ENCODE data around the gene VPS13D. TPM values are rescaled to one million over a fixed set of nuclear protein-coding genes. Genes with fewer than 3 reads are reported as not detected.

Gene VPS13D
- total and polyA plus RNA-seq, 2 experiments from 2014 or later, result 9.7 to 35.7 TPM

- H3K27ac ChIP-seq, result no peak overlapping the region
- no peak for TF ChIP-seq CTCF (IDR thresholded peaks at IDR 0.05; ENCODE audit: low read depth, low read length)
- no peaks in the 10 kb centered on the region for H3K27me3 ChIP-seq
- no peaks in the 10 kb centered on the region for H3K36me3 ChIP-seq
- DNase-seq (ENCODE audit: low read depth in 1 of 2, low spot score in 1 of 2), result peak; percentile 33 to 94
- H3K9me3 ChIP-seq (ENCODE audit: low read depth), result no peaks in the 10 kb centered on the region
- peaks cover 14% of the 10 kb centered on the region for H3K4me1 ChIP-seq (ENCODE audit: low read depth)
- no peak overlapping the region for H3K4me3 ChIP-seq
These were observed 311.7 kb downstream of the VPS13D start for GRCh38 chr1:12541274-12542137.

GRCh38 chr1:12542138-12542465 lies 312.3 kb downstream of the VPS13D start:
- Histone ChIP-seq H3K4me3 (no peak overlapping the region), H3K4me1 (ENCODE audit: low read depth) (peaks cover 14% of the 10 kb centered on the region), H3K27me3 (no peaks in the 10 kb centered on the region), H3K9me3 (ENCODE audit: low read depth) (no peaks in the 10 kb centered on the region), H3K36me3 (no peaks in the 10 kb centered on the region), H3K27ac (no peak overlapping the region)
- no peak for TF ChIP-seq CTCF (IDR thresholded peaks at IDR 0.05; ENCODE audit: low read depth, low read length)
- no peak for DNase-seq (ENCODE audit: low read depth in 1 of 2, low spot score in 1 of 2)

GRCh38 chr1:12542616-12543592 lies 313.1 kb downstream of the VPS13D start:
- Histone ChIP-seq H3K4me1 (ENCODE audit: low read depth) (peaks cover 14% of the 10 kb centered on the region), H3K4me3 (no peak overlapping the region), H3K27ac (no peak overlapping the region), H3K9me3 (ENCODE audit: low read depth) (no peaks in the 10 kb centered on the region), H3K36me3 (no peaks in the 10 kb centered on the region), H3K27me3 (no peaks in the 10 kb centered on the region)
- no peak for TF ChIP-seq CTCF (IDR thresholded peaks at IDR 0.05; ENCODE audit: low read depth, low read length)
- no peak for DNase-seq (ENCODE audit: low read depth in 1 of 2, low spot score in 1 of 2)

- H3K27me3 ChIP-seq, result no peaks in the 10 kb centered on the region
- H3K4me3 ChIP-seq, result no peak overlapping the region
- no peaks in the 10 kb centered on the region for H3K9me3 ChIP-seq (ENCODE audit: low read depth)
- H3K36me3 ChIP-seq, result no peaks in the 10 kb centered on the region
- no peak overlapping the region for H3K27ac ChIP-seq
- TF ChIP-seq CTCF (IDR thresholded peaks at IDR 0.05; ENCODE audit: low read depth, low read length), result no peak
- no peak for DNase-seq (ENCODE audit: low read depth in 1 of 2, low spot score in 1 of 2)
- peaks cover 14% of the 10 kb centered on the region for H3K4me1 ChIP-seq (ENCODE audit: low read depth)
These were observed 313.9 kb downstream of the VPS13D start for GRCh38 chr1:12543740-12544154.

GRCh38 chr1:12544357-12544756 lies 314.5 kb downstream of the VPS13D start:
- H3K4me3 ChIP-seq, result no peak overlapping the region
- no peak for TF ChIP-seq CTCF (IDR thresholded peaks at IDR 0.05; ENCODE audit: low read depth, low read length)
- no peak overlapping the region for H3K27ac ChIP-seq
- peaks cover 14% of the 10 kb centered on the region for H3K4me1 ChIP-seq (ENCODE audit: low read depth)
- no peak for DNase-seq (ENCODE audit: low read depth in 1 of 2, low spot score in 1 of 2)
- H3K27me3 ChIP-seq, result no peaks in the 10 kb centered on the region
- no peaks in the 10 kb centered on the region for H3K36me3 ChIP-seq
- no peaks in the 10 kb centered on the region for H3K9me3 ChIP-seq (ENCODE audit: low read depth)
